Neural cell (in vitro differentiated cells): ENCODE measurements around the gene NHS. TPM values are rescaled to one million over a fixed set of nuclear protein-coding genes. Genes with fewer than 3 reads are reported as not detected.

Experiments used
- H2AFZ ChIP-seq: fragments of 200-600, 300-800 bp; sonication (generic), shearing (Covaris generic); 2 replicates; pipeline ENCODE4 v1.6.0; 2014; ENCODE audit warnings: low read depth, mild to moderate bottlenecking, antibody characterized with exemption, low read length, moderate library complexity
- H3F3A ChIP-seq: fragments of 200-600 bp; shearing (Covaris generic); 2 replicates; pipeline ENCODE4 v1.6.1; 2016; ENCODE audit warnings: mild to moderate bottlenecking, moderate library complexity, mixed read lengths, antibody characterized with exemption, low read length; ENCODE audit not compliant: insufficient read depth, poor library complexity, severe bottlenecking
- H3K27ac ChIP-seq: fragments of 200-600, 300-800 bp; sonication (generic), shearing (Covaris generic); 2 replicates; pipeline ENCODE4 v1.5.1; 2014; ENCODE audit warnings: mild to moderate bottlenecking, low read length, moderate library complexity
- H3K27me3 ChIP-seq: fragments of 300-800, 200-600 bp; sonication (generic), shearing (Covaris generic); 2 replicates; pipeline ENCODE4 v1.6.0; 2014; ENCODE audit warnings: mild to moderate bottlenecking, low read depth, low read length, moderate library complexity; ENCODE audit not compliant: insufficient read depth
- H3K36me3 ChIP-seq: fragments of 300-800, 200-600 bp; sonication (generic), shearing (Covaris generic); 2 replicates; pipeline ENCODE4 v1.5.1; 2014; ENCODE audit warnings: mild to moderate bottlenecking, antibody characterized with exemption, low read length, moderate library complexity; ENCODE audit not compliant: insufficient read depth
- H3K4me2 ChIP-seq: fragments of 300-800, 200-600 bp; sonication (generic), shearing (Covaris generic); 2 replicates; pipeline ENCODE4 v1.6.0; 2014; ENCODE audit warnings: mild to moderate bottlenecking, low read length
- H3K4me3 ChIP-seq: fragments of 300-800, 200-600 bp; sonication (generic), shearing (Covaris generic); 2 replicates; pipeline ENCODE4 v1.5.1; 2014; ENCODE audit warnings: mild to moderate bottlenecking, low read length, moderate library complexity
- H3K79me2 ChIP-seq: fragments of 200-600 bp; shearing (Covaris generic); replicated peaks from 2 replicates; pipeline ENCODE4 v1.6.0; 2014; ENCODE audit warnings: mild to moderate bottlenecking, low read length, moderate library complexity; ENCODE audit not compliant: insufficient read depth
- H3K9ac ChIP-seq: fragments of 300-800, 200-600 bp; sonication (generic), shearing (Covaris generic); 2 replicates; pipeline ENCODE4 v1.6.1; 2016; ENCODE audit warnings: mild to moderate bottlenecking, low read length, mixed read lengths
- H3K9me2 ChIP-seq: fragments of 200-600 bp; shearing (Covaris generic); 2 replicates; pipeline ENCODE4 v1.6.1; 2016; ENCODE audit warnings: mild to moderate bottlenecking, low read length, mixed read lengths; ENCODE audit not compliant: insufficient read depth
- H3K9me3 ChIP-seq: fragments of 200-600, 300-800 bp; sonication (generic), shearing (Covaris generic); 2 replicates; pipeline ENCODE4 v1.6.1; 2016; ENCODE audit warnings: mild to moderate bottlenecking, mixed run types, low read length, moderate library complexity, mixed read lengths
- H4K20me1 ChIP-seq: fragments of 200-600 bp; shearing (Covaris generic); 2 replicates; pipeline ENCODE4 v1.6.1; 2016; ENCODE audit warnings: mild to moderate bottlenecking, mixed run types; ENCODE audit not compliant: insufficient read depth
- CTCF ChIP-seq: fragments of 450-650 bp; IDR thresholded peaks from 2 replicates; pipeline ENCODE4 v1.5.1; 2014; ENCODE audit warnings: antibody characterized with exemption, mild to moderate bottlenecking, moderate library complexity; ENCODE audit not compliant: poor library complexity, severe bottlenecking
- EP300 ChIP-seq: fragments of 450-650 bp; conservative IDR thresholded peaks from 2 replicates; pipeline ENCODE4 v1.6.1; 2014; ENCODE audit warnings: antibody characterized with exemption, mild to moderate bottlenecking, moderate library complexity; ENCODE audit not compliant: poor library complexity, severe bottlenecking
- EZH2 ChIP-seq: fragments of 200-600, 300-800 bp; shearing (Covaris generic), sonication (generic); IDR thresholded peaks from 2 replicates; pipeline ENCODE4 v1.6.1; 2014; ENCODE audit warnings: antibody characterized with exemption, low read length, borderline replicate concordance, mild to moderate bottlenecking; ENCODE audit not compliant: insufficient read depth, poor library complexity, severe bottlenecking
- MXI1 ChIP-seq: fragments of 450-650 bp; conservative IDR thresholded peaks from 2 replicates; pipeline ENCODE4 v1.6.1; 2014; ENCODE audit warnings: antibody characterized with exemption, mild to moderate bottlenecking; ENCODE audit not compliant: poor library complexity, severe bottlenecking
- POLR2AphosphoS5 ChIP-seq: IDR thresholded peaks from 2 replicates; pipeline ENCODE4 v1.6.1; 2012
- RAD21 ChIP-seq: fragments of 450-650 bp; conservative IDR thresholded peaks from 2 replicates; pipeline ENCODE4 v1.6.1; 2014; ENCODE audit warnings: antibody characterized with exemption, mild to moderate bottlenecking, moderate library complexity
- REST ChIP-seq: IDR thresholded peaks from 2 replicates; pipeline ENCODE4 v1.6.1; 2012; ENCODE audit warnings: borderline replicate concordance
- SMC3 ChIP-seq: fragments of 450-650 bp; conservative IDR thresholded peaks from 2 replicates; pipeline ENCODE4 v1.6.1; 2014; ENCODE audit warnings: antibody characterized with exemption, mild to moderate bottlenecking, moderate library complexity; ENCODE audit not compliant: poor library complexity
- TAF1 ChIP-seq: IDR thresholded peaks from 2 replicates; pipeline ENCODE4 v1.6.1; 2012; ENCODE audit warnings: low read depth
- polyA plus RNA-seq: library from polyadenylated mRNA; depleted of rRNA; stranded (reverse); fragments of >200 nt; gene quantifications from 2 replicates; pipeline ENCODE4 v1.2.3, GENCODE V29; 2014

The NHS gene
- polyA plus RNA-seq, 1 donor from 2014 or later, result 1.9 TPM

DNA sequence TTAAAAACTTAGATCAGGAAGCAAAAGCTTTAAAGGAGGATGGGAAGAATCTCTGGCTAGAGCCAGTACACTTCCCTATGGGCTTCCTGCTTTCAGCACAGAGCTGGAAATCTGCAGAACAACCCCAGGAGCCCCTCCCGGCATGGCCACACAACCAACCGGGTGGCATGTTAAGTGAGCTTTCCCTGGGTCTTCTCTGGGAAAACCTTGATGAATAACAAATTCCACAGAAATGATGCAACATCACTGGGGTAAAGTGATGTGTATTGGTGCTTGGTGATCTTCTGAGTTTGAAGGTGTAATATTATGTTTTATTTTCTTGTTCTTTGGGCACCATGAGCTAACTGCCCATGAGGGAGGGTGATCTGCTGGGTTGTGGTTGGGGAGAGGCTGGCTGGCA, 22.1 kb downstream of the NHS start:
- no peak for TF ChIP-seq MXI1
- no peak for TF ChIP-seq REST
- no peak for TF ChIP-seq EZH2
- no peak for TF ChIP-seq EP300
- TF ChIP-seq RAD21, result no peak
- no peak for TF ChIP-seq TAF1
- no peak for TF ChIP-seq SMC3
- TF ChIP-seq CTCF, result no peak
- TF ChIP-seq POLR2AphosphoS5, result no peak
- no peaks in the 10 kb centered on the region for H4K20me1 ChIP-seq
- H3K27ac ChIP-seq, result no peak overlapping the region
- H3K4me2 ChIP-seq, result no peak overlapping the region
- no peaks in the 10 kb centered on the region for H3K79me2 ChIP-seq
- H3K9ac ChIP-seq, result no peak overlapping the region
- no peak overlapping the region for H2AFZ ChIP-seq
- no peaks in the 10 kb centered on the region for H3K9me2 ChIP-seq
- no peaks in the 10 kb centered on the region for H3F3A ChIP-seq
- H3K36me3 ChIP-seq, result no peaks in the 10 kb centered on the region
- no peak overlapping the region for H3K4me3 ChIP-seq
- no peaks in the 10 kb centered on the region for H3K27me3 ChIP-seq
- no peaks in the 10 kb centered on the region for H3K9me3 ChIP-seq

GRCh38 chrX:17403189-17403691, 28.2 kb downstream of the NHS start:
- no peaks in the 10 kb centered on the region for H3K36me3 ChIP-seq
- H3K27me3 ChIP-seq, result no peaks in the 10 kb centered on the region
- no peak overlapping the region for H3K4me3 ChIP-seq
- no peaks in the 10 kb centered on the region for H3K79me2 ChIP-seq
- TF ChIP-seq CTCF (no peak), EZH2 (no peak), EP300 (no peak), REST (no peak), MXI1 (no peak), POLR2AphosphoS5 (no peak), SMC3 (no peak), TAF1 (no peak), RAD21 (no peak)
- no peak overlapping the region for H3K9ac ChIP-seq
- no peak overlapping the region for H3K27ac ChIP-seq
- no peak overlapping the region for H2AFZ ChIP-seq
- H4K20me1 ChIP-seq, result no peaks in the 10 kb centered on the region
- no peaks in the 10 kb centered on the region for H3F3A ChIP-seq
- no peaks in the 10 kb centered on the region for H3K9me3 ChIP-seq
- no peaks in the 10 kb centered on the region for H3K9me2 ChIP-seq
- H3K4me2 ChIP-seq, result no peak overlapping the region
